ENCODE data around the gene SLC39A8. TPM values are rescaled to one million over a fixed set of nuclear protein-coding genes. Genes with fewer than 3 reads are reported as not detected.
A peak's percentile ranks its signal among the peaks of the same experiment; 100 is the strongest.
"Not testable (repeated sequence)": the region's sequence is repeated elsewhere in the genome, so short reads cannot be mapped to it uniquely, and the experiment has no call there.

The SLC39A8 gene
- polyA plus RNA-seq, 1 donor = 8.0 TPM

DNA sequence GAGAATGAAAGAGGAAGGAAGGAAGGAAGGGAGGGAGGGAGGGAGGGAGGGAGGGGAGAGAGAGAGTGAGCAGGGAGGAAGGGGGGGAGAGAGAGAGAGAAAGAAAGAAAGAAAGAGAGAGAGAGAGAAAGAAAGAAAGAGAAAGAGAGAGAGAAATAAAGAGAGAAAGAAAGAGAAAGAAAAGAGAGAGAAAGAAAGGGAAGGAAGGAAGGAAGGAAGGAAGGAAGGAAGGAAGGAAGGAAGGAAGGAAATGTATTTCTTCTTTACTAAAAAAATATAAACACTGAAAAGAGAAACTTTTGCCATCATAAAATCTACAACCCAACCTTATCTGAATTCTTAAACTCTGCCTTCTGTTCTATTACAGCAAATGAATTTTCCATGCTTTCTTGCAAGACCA, 12.4 kb upstream of the SLC39A8 start:
- not testable (repeated sequence) for H3K27me3 ChIP-seq (ENCODE audit: control insufficient read depth, insufficient read depth, low read length); H3K9me3 ChIP-seq (ENCODE audit: control insufficient read depth, low read depth, low read length); H3K4me1 ChIP-seq (ENCODE audit: control insufficient read depth, insufficient read depth, low read length); H3K36me3 ChIP-seq (ENCODE audit: control insufficient read depth, insufficient read depth, low read length); H3K4me3 ChIP-seq (ENCODE audit: low read length); DNase-seq; H3K27ac ChIP-seq (ENCODE audit: low read length)

DNA sequence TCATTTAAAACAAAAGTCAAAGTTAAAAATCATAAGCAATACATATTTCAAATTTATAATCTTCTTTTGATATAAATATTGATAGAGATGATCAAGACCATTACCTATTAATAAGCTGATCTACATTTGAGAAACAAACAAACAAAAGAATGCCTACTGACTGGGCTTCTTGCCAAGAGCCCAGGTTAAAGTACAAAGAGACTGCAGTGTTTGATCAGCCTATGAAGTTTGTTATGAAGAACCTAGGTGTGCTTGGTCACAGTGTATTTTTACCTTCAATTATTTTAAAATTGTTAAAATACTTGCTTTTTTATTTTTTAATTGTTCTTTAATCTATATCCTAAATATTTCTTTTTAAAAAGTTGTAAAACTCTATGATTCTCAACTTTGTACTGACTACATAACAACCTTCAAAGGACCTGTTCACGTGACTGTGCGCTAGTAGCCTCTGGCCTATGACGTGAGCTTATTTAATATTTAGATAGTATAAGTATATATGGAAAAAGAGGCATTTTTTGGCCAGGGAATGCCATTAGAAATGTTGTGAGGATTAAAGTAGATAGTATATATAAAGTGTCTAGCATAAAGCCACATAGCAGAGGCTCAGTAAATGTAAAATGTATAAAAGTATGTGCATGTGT, 11.4 kb upstream of the SLC39A8 start:
- Histone ChIP-seq H3K4me1 (ENCODE audit: control insufficient read depth, insufficient read depth, low read length) (no peaks in the 10 kb centered on the region), H3K36me3 (ENCODE audit: control insufficient read depth, insufficient read depth, low read length) (no peaks in the 10 kb centered on the region), H3K4me3 (ENCODE audit: low read length) (no peak overlapping the region), H3K9me3 (ENCODE audit: control insufficient read depth, low read depth, low read length) (no peaks in the 10 kb centered on the region), H3K27me3 (ENCODE audit: control insufficient read depth, insufficient read depth, low read length) (no peaks in the 10 kb centered on the region), H3K27ac (ENCODE audit: low read length) (no peak overlapping the region)
- peak in 1 of 2 donors; percentile 36 for DNase-seq
- 86% methylated on average over 3 of the region's 3 CpGs for WGBS (ENCODE audit: insufficient coverage, low lambda C conversion rate)

DNA sequence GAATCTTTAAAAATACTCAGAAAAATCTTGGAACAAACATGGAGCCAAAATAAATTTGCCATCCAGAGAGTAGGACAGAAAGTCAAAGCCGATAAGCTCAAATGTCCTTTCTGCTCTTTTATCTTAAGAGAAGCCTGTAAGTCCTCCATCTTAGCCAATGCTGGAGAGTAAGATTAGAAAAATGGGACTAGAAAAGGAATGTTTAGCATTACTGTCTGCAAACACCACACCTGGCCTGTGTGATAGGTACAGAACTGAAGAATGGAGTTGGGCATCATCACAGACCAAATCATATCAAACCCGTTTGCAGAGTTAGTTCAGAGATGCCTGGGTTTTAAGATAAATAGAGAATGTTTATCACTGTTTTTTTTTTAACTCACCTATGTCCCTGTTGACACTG, 10.5 kb upstream of the SLC39A8 start:
- no peaks in the 10 kb centered on the region for H3K4me1 ChIP-seq (ENCODE audit: control insufficient read depth, insufficient read depth, low read length)
- H3K4me3 ChIP-seq (ENCODE audit: low read length) = no peak overlapping the region
- no peaks in the 10 kb centered on the region for H3K27me3 ChIP-seq (ENCODE audit: control insufficient read depth, insufficient read depth, low read length)
- H3K9me3 ChIP-seq (ENCODE audit: control insufficient read depth, low read depth, low read length) = no peaks in the 10 kb centered on the region
- H3K36me3 ChIP-seq (ENCODE audit: control insufficient read depth, insufficient read depth, low read length) = no peaks in the 10 kb centered on the region
- no peak overlapping the region for H3K27ac ChIP-seq (ENCODE audit: low read length)
- no peak for DNase-seq
- no CpG with 5 or more reads among the region's 2 CpGs for WGBS (ENCODE audit: insufficient coverage, low lambda C conversion rate)

DNA sequence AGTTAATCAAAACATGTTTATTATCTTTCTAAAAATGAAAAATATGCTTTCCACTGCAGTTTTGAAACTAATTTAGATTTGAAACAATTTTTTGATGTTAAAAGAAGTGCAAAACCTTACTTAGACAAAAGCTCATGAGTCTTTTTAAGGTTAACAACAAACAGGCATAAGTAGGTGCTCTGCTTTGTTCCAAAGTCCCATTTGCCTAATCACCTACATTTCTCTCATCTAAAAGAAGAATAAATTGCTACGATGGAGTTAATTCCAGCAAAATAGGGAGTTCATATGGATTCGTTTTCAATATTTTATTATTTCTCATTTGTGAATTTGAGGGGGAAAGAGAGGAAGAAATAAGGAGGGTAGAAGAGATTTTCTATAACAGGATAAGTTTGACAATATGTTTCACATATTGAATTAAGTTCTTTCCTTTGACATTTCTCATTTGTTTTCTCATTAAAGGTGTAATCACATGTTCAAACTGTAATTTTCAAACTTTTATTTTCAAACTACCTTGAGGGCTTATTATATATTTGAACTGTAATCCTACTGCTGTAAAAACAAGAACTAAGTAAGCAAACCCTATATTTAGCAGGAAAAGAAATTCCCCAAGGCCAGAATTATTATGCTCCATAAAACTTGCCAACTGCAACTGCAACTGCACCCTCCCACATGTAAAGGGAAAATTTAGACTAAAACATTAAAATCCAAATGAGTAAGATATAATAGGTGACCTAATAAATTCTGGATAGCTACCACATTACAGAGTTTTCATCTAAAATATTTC, 9.6 kb upstream of the SLC39A8 start:
- Histone ChIP-seq H3K27ac (ENCODE audit: low read length) (no peak overlapping the region), H3K27me3 (ENCODE audit: control insufficient read depth, insufficient read depth, low read length) (no peaks in the 10 kb centered on the region), H3K9me3 (ENCODE audit: control insufficient read depth, low read depth, low read length) (no peaks in the 10 kb centered on the region), H3K36me3 (ENCODE audit: control insufficient read depth, insufficient read depth, low read length) (no peaks in the 10 kb centered on the region), H3K4me3 (ENCODE audit: low read length) (no peak overlapping the region), H3K4me1 (ENCODE audit: control insufficient read depth, insufficient read depth, low read length) (no peaks in the 10 kb centered on the region)
- 82% methylated on average over 2 of the region's 2 CpGs for WGBS (ENCODE audit: insufficient coverage, low lambda C conversion rate)
- no peak for DNase-seq

DNA sequence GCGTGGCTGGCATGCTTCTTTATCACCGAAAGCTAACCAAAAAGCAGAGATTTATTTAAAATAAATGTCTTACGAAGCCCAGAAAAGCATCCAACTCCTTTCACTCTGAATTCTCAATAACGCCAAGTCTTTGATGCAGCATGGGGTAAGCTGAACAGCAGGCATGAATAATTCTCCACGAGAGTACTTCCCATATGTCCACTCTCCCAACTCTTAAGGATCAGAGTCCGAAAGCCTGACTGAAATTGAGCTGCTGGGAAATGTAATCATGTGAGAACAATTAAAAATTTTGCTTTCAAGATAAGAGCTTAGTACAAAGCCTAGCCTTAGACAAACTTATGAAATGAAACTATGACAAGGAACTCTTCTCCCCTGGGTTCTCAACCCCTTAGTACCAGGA, 7.5 kb upstream of the SLC39A8 start:
- H3K4me1 ChIP-seq (ENCODE audit: control insufficient read depth, insufficient read depth, low read length) = no peaks in the 10 kb centered on the region
- peak overlapping the region; percentile 37 for H3K27ac ChIP-seq (ENCODE audit: low read length)
- WGBS (ENCODE audit: insufficient coverage, low lambda C conversion rate) = 67% methylated on average over 2 of the region's 6 CpGs
- peak; percentile 64 to 84 for DNase-seq
- H3K4me3 ChIP-seq (ENCODE audit: low read length) = no peak overlapping the region
- H3K36me3 ChIP-seq (ENCODE audit: control insufficient read depth, insufficient read depth, low read length) = no peaks in the 10 kb centered on the region
- no peaks in the 10 kb centered on the region for H3K27me3 ChIP-seq (ENCODE audit: control insufficient read depth, insufficient read depth, low read length)
- H3K9me3 ChIP-seq (ENCODE audit: control insufficient read depth, low read depth, low read length) = no peaks in the 10 kb centered on the region

DNA sequence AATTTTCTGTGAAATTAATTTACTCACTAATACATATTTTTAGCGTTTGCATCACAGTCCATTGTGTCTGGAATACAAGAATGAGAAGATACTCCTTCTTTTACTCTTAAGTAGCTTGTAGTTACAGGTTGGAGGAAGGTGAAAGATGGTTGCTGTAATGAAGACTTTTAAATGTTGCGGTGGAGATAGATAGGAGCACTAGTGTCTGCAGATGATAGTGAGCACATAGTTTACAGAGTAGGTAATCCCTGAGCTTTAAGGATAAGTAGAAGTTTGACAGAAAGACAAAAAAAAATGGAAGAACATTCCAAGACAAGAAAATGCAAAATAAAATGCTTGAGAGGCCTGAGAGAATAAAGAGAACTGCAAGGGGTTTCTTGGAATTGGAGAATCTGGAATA, 5.4 kb upstream of the SLC39A8 start:
- 80% methylated on average over 1 of the region's 2 CpGs for WGBS (ENCODE audit: insufficient coverage, low lambda C conversion rate)

DNA sequence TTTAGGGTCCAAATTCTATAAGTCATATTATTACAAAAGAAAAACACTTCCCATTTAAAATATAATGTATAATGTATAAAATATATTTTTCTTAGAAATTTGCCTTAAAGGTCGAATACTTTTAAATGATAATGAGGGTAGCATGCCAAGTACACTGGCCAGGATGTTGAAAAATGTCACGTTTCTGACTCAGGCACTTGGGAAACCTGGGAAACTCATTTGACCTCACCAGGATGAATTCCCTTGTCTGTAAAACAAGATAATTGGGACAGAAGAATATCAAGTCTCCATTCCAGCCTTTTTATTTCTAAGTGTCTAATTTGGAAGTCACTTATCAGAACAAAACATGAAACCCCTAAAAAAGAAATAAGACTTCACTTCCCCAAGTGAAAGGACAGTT, 3.4 kb upstream of the SLC39A8 start:
- Histone ChIP-seq H3K4me3 (ENCODE audit: low read length) (no peak overlapping the region), H3K27ac (ENCODE audit: low read length) (no peak overlapping the region), H3K36me3 (ENCODE audit: control insufficient read depth, insufficient read depth, low read length) (no peaks in the 10 kb centered on the region), H3K4me1 (ENCODE audit: control insufficient read depth, insufficient read depth, low read length) (no peaks in the 10 kb centered on the region), H3K27me3 (ENCODE audit: control insufficient read depth, insufficient read depth, low read length) (no peaks in the 10 kb centered on the region), H3K9me3 (ENCODE audit: control insufficient read depth, low read depth, low read length) (no peaks in the 10 kb centered on the region)
- no peak for DNase-seq
- no CpG with 5 or more reads among the region's 2 CpGs for WGBS (ENCODE audit: insufficient coverage, low lambda C conversion rate)

More for the DNA sequence above, 5.4 kb upstream of the SLC39A8 start:
- no peak for DNase-seq
- H3K4me3 ChIP-seq (ENCODE audit: low read length) = no peak overlapping the region
- H3K36me3 ChIP-seq (ENCODE audit: control insufficient read depth, insufficient read depth, low read length) = no peaks in the 10 kb centered on the region
- no peak overlapping the region for H3K27ac ChIP-seq (ENCODE audit: low read length)
- no peaks in the 10 kb centered on the region for H3K4me1 ChIP-seq (ENCODE audit: control insufficient read depth, insufficient read depth, low read length)
- no peaks in the 10 kb centered on the region for H3K9me3 ChIP-seq (ENCODE audit: control insufficient read depth, low read depth, low read length)
- H3K27me3 ChIP-seq (ENCODE audit: control insufficient read depth, insufficient read depth, low read length) = no peaks in the 10 kb centered on the region

DNA sequence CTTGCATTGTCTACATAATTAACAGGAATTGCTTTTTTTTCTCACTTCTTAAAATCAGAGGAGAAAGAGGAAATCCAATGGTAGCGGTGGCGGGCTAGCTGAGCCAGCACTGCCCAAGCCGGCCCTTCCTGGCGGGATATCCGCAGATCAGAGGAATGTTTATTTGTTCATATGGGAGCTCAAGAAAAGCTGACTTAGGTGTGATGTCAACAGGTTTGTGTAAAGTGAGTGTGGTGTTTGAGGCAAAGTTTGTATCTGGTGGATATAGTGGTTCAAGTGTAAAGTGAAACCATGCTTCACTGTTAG, 466 bp upstream of the SLC39A8 start:
- Histone ChIP-seq H3K9me3 (ENCODE audit: control insufficient read depth, low read depth, low read length) (no peaks in the 10 kb centered on the region), H3K27me3 (ENCODE audit: control insufficient read depth, insufficient read depth, low read length) (no peaks in the 10 kb centered on the region), H3K4me3 (ENCODE audit: low read length) (peak overlapping the region; percentile 52), H3K4me1 (ENCODE audit: control insufficient read depth, insufficient read depth, low read length) (no peaks in the 10 kb centered on the region), H3K27ac (ENCODE audit: low read length) (no peak overlapping the region), H3K36me3 (ENCODE audit: control insufficient read depth, insufficient read depth, low read length) (no peaks in the 10 kb centered on the region)
- no peak for DNase-seq
- no CpG with 5 or more reads among the region's 5 CpGs for WGBS (ENCODE audit: insufficient coverage, low lambda C conversion rate)

DNA sequence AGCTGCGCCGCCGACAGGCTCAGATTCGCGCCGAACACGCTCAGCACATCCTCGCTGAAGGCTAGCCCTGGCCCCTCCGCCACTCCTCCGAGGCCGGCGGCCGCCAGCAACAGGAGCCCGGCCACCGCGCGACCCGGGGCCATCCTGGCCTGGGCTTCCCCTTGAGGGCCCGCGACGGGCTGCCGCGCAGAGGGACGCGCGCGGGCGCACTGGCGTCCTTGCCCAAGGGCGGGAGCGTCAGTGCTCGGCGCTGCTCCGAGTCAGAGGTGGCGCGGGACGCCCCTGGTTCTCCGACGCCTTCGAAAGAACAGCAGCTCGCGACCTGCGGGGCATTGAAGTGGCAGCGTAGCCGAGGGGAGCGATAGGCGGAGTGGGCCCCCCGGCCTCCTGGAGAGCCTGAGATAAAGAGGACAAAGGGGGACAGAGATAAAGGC, 745 bp downstream of the SLC39A8 start:
- Histone ChIP-seq H3K27ac (ENCODE audit: low read length) (peak overlapping the region; percentile 12), H3K27me3 (ENCODE audit: control insufficient read depth, insufficient read depth, low read length) (no peaks in the 10 kb centered on the region), H3K4me3 (ENCODE audit: low read length) (peak overlapping the region; percentile 52), H3K4me1 (ENCODE audit: control insufficient read depth, insufficient read depth, low read length) (no peaks in the 10 kb centered on the region), H3K36me3 (ENCODE audit: control insufficient read depth, insufficient read depth, low read length) (no peaks in the 10 kb centered on the region), H3K9me3 (ENCODE audit: control insufficient read depth, low read depth, low read length) (no peaks in the 10 kb centered on the region)
- peak; percentile 42 to 79 for DNase-seq
- no CpG with 5 or more reads among the region's 48 CpGs for WGBS (ENCODE audit: insufficient coverage, low lambda C conversion rate)

DNA sequence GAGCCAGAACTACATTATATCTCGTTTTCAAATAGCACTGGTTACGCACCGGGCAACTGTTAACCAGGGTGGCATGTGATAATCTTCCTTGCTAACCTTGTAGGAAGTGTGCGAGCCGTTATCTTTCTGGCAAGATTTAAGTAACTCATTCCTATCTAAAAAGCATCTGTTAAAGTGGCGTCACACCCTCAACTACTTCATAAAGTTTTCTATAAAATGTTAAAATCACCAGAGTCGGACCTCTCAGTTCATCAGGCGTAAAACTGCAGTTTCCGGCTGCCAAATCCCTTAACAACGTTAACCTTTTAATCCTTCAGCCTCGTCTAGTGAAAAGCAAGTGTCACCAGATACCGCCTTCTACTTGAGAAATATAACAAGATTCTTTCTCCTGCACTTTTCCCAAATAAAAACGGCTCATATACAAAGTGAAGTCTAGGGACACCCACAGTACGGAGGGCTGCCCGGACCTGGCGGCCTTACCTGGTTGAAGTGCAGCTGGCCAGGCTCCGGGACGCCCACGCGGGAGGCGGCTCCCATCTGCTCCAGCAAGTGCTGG, 1.2 kb downstream of the SLC39A8 start:
- Histone ChIP-seq H3K36me3 (ENCODE audit: control insufficient read depth, insufficient read depth, low read length) (no peaks in the 10 kb centered on the region), H3K9me3 (ENCODE audit: control insufficient read depth, low read depth, low read length) (no peaks in the 10 kb centered on the region), H3K27ac (ENCODE audit: low read length) (no peak overlapping the region), H3K27me3 (ENCODE audit: control insufficient read depth, insufficient read depth, low read length) (no peaks in the 10 kb centered on the region), H3K4me1 (ENCODE audit: control insufficient read depth, insufficient read depth, low read length) (no peaks in the 10 kb centered on the region), H3K4me3 (ENCODE audit: low read length) (peak overlapping the region; percentile 52)
- 0% methylated on average over 2 of the region's 21 CpGs for WGBS (ENCODE audit: insufficient coverage, low lambda C conversion rate)
- DNase-seq = peak in 1 of 2 donors; percentile 31

Measured in large intestine (tissue), 3 donors.